Measurements from ENCODE around the gene TXK. TPM values are rescaled to one million over a fixed set of nuclear protein-coding genes. Genes with fewer than 3 reads are reported as not detected.
A peak's percentile ranks its signal among the peaks of the same experiment; 100 is the strongest.

Gene TXK
- total RNA-seq, 2 experiments from 2014 or later = 67.0 to 69.9 TPM

DNA sequence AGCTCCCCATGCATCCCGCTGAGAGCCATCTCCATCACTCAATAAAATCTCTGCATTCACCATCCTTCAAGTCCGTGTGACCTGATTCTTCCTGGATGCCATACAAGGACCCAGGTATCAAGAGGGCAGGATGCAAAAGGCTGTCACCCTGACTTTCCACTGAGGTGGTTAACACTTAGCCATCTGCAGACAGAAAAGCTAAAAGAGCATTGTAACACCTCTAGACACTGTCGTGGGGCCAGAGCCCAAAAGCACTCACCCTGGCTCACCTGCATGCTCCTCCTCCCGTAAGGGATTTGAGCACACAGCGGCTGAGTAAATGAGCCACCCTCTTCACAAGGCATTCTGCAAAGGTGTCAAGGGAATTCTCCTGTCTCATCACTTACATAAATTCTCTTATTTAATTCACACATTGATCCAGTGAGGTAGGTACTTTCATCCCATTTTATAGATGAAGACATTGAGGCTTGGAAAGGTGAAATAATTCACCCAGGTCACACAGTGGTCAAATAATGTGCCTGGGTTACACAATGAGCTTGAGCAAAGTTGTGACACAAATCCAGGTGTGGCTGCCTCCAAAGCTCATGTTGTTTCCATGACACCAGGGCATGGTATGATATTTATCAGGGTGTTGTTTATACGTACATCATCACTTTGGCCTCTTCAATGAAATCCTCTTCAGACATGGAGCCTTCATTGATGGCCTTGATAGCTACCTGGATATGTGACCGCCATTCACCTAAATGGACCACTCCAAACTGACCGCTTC, 48.0 kb downstream of the TXK start:
- POLR2A ChIA-PET = interaction anchor here (0.8 kb wide), 1 partner anchor 53 kb away, joined by 3 read pairs; no protein-coding TSS in a partner anchor
- peaks cover 62% of the 10 kb centered on the region for H3K36me3 ChIP-seq (ENCODE audit: insufficient read depth, low read length)

DNA sequence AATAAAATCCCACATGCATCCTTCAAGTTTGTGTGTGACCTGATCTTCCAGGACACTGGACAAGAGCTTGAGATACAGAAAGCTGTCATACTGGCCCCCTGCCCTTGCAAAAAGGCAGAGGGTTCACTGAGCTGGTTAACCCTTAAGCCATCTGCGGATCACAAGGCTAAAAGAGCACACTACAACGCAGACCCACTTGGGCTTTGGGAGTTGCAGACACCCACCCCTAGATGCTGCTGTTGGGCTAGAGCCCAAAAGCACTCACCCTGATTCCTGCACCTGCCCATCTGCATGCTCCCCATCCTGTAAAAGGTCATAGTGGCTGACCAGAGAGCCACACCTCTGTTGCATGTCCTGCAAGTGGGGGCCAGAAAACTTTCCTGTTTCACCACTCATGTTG, 51.1 kb downstream of the TXK start:
- intact Hi-C loops (cut with DNase I, micrococcal nuclease) = loop anchor here (5.0 to 10.0 kb wide), 2 partner anchors 156 to 418 kb away; no protein-coding TSS in a partner anchor
- Histone ChIP-seq H3K9me3 (ENCODE audit: control insufficient read depth in 1 of 2, insufficient read depth in 1 of 2, low read length in 2 of 2) (no peaks in the 10 kb centered on the region), H3K4me3 (ENCODE audit: low read length) (no peak overlapping the region), H3K36me3 (ENCODE audit: insufficient read depth, low read length) (peaks cover 52% of the 10 kb centered on the region), H3K27me3 (ENCODE audit: control insufficient read depth in 1 of 2, insufficient read depth in 2 of 2, low read length in 2 of 2) (no peaks in the 10 kb centered on the region), H3K27ac (ENCODE audit: low read depth in 1 of 2, low read length in 2 of 2) (no peak overlapping the region), H3K4me1 (ENCODE audit: insufficient read depth, low read length) (no peaks in the 10 kb centered on the region)
- no peak overlapping the region for H3K4me3 Mint-ChIP-seq
- H3K4me1 Mint-ChIP-seq (ENCODE audit: low read depth) = peaks cover 44% of the 10 kb centered on the region
- POLR2A ChIA-PET = interaction anchor here (0.7 kb wide), 1 partner anchor 56 kb away, joined by 3 read pairs; no protein-coding TSS in a partner anchor
- H3K27ac Mint-ChIP-seq = no peak overlapping the region
- H3K27me3 Mint-ChIP-seq = no peaks in the 10 kb centered on the region
- DNase-seq (no peak), ATAC-seq (ENCODE audit: poor library complexity) (no peak)
- H3K9me3 Mint-ChIP-seq = no peaks in the 10 kb centered on the region
- H3K36me3 Mint-ChIP-seq (ENCODE audit: low read depth) = peaks cover 100% of the 10 kb centered on the region
- TF ChIP-seq, protein P1, sequence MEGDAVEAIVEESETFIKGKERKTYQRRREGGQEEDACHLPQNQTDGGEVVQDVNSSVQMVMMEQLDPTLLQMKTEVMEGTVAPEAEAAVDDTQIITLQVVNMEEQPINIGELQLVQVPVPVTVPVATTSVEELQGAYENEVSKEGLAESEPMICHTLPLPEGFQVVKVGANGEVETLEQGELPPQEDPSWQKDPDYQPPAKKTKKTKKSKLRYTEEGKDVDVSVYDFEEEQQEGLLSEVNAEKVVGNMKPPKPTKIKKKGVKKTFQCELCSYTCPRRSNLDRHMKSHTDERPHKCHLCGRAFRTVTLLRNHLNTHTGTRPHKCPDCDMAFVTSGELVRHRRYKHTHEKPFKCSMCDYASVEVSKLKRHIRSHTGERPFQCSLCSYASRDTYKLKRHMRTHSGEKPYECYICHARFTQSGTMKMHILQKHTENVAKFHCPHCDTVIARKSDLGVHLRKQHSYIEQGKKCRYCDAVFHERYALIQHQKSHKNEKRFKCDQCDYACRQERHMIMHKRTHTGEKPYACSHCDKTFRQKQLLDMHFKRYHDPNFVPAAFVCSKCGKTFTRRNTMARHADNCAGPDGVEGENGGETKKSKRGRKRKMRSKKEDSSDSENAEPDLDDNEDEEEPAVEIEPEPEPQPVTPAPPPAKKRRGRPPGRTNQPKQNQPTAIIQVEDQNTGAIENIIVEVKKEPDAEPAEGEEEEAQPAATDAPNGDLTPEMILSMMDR (IDR thresholded peaks at IDR 0.05) = no peak
- CTCF ChIA-PET = no interaction called here

More for the DNA sequence above, 48.0 kb downstream of the TXK start:
- no peaks in the 10 kb centered on the region for H3K27me3 Mint-ChIP-seq
- no peaks in the 10 kb centered on the region for H3K9me3 ChIP-seq (ENCODE audit: control insufficient read depth in 1 of 2, insufficient read depth in 1 of 2, low read length in 2 of 2)
- no peak for DNase-seq
- H3K36me3 Mint-ChIP-seq (ENCODE audit: low read depth) = peaks cover 88% of the 10 kb centered on the region
- no peaks in the 10 kb centered on the region for H3K9me3 Mint-ChIP-seq
- H3K4me3 ChIP-seq (ENCODE audit: low read length) = no peak overlapping the region
- TF ChIP-seq, protein P1 (IDR thresholded peaks at IDR 0.05) = no peak
- H3K27ac Mint-ChIP-seq = no peak overlapping the region
- intact Hi-C loops (cut with DNase I, micrococcal nuclease) = loop anchor here (2.0 to 10.0 kb wide), 3 partner anchors 53 to 421 kb away; no protein-coding TSS in a partner anchor
- no peak overlapping the region for H3K4me3 Mint-ChIP-seq
- H3K4me1 ChIP-seq (ENCODE audit: insufficient read depth, low read length) = no peaks in the 10 kb centered on the region
- no peak overlapping the region for H3K27ac ChIP-seq (ENCODE audit: low read depth in 1 of 2, low read length in 2 of 2)
- no peaks in the 10 kb centered on the region for H3K27me3 ChIP-seq (ENCODE audit: control insufficient read depth in 1 of 2, insufficient read depth in 2 of 2, low read length in 2 of 2)
- CTCF ChIA-PET = interaction anchor here (1.3 to 1.7 kb wide), 2 partner anchors 12 to 52 kb away, joined by 5 to 10 read pairs; no protein-coding TSS in a partner anchor
- H3K4me1 Mint-ChIP-seq (ENCODE audit: low read depth) = peaks cover 15% of the 10 kb centered on the region
- no peak for ATAC-seq (ENCODE audit: poor library complexity)

DNA sequence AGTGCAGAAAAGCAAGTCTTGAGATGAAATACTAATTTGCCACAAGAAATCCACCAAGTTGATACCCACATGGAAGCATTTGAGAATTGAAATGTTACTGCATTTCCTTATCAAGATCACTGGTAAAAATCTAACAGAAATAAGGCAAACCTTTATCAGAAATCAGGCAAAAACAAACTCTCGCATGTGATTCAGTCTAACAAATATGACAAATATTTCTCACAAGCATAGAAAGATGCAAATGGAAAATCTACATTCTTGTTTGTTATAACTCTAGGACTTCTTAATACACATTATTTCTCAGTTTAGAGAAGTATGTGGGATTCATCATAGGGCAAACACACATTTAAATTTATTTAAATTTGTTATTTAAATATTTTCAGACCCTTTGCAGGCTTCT, 52.9 kb downstream of the TXK start:
- H3K4me1 Mint-ChIP-seq (ENCODE audit: low read depth) = peaks cover 49% of the 10 kb centered on the region
- ChIA-PET CTCF (no interaction called here), POLR2A (no interaction called here)
- Histone ChIP-seq H3K9me3 (ENCODE audit: control insufficient read depth in 1 of 2, insufficient read depth in 1 of 2, low read length in 2 of 2) (no peaks in the 10 kb centered on the region), H3K27ac (ENCODE audit: low read depth in 1 of 2, low read length in 2 of 2) (no peak overlapping the region), H3K27me3 (ENCODE audit: control insufficient read depth in 1 of 2, insufficient read depth in 2 of 2, low read length in 2 of 2) (no peaks in the 10 kb centered on the region), H3K36me3 (ENCODE audit: insufficient read depth, low read length) (peaks cover 56% of the 10 kb centered on the region), H3K4me3 (ENCODE audit: low read length) (no peak overlapping the region), H3K4me1 (ENCODE audit: insufficient read depth, low read length) (no peaks in the 10 kb centered on the region)
- peak overlapping the region; percentile 48 for H3K27ac Mint-ChIP-seq
- peaks cover 97% of the 10 kb centered on the region for H3K36me3 Mint-ChIP-seq (ENCODE audit: low read depth)
- no peak overlapping the region for H3K4me3 Mint-ChIP-seq
- TF ChIP-seq, protein P1 (IDR thresholded peaks at IDR 0.05) = no peak
- ATAC-seq (ENCODE audit: poor library complexity) = no peak
- DNase-seq = no peak
- no peaks in the 10 kb centered on the region for H3K27me3 Mint-ChIP-seq
- intact Hi-C loops (cut with DNase I, micrococcal nuclease) = loop anchor here (5.0 to 10.0 kb wide), 2 partner anchors 154 to 416 kb away; no protein-coding TSS in a partner anchor
- no peaks in the 10 kb centered on the region for H3K9me3 Mint-ChIP-seq
